Hepatocyte (in vitro differentiated cells): Measurements from ENCODE around the gene SERPINB1. TPM values are rescaled to one million over a fixed set of nuclear protein-coding genes. Genes with fewer than 3 reads are reported as not detected.

Source experiments
- DNase-seq: peaks from one replicate; pipeline ENCODE4 v3.0.0-alpha.2; 2016; ENCODE audit warnings: low spot score
- H2AFZ ChIP-seq: fragments of 200-600 bp; sonication (generic); 2 replicates; pipeline ENCODE4 v1.6.0; 2016; ENCODE audit warnings: antibody characterized with exemption, mild to moderate bottlenecking
- H3K27ac ChIP-seq: fragments of 200-600 bp; sonication (generic); 2 replicates; pipeline ENCODE4 v1.5.1; 2016; ENCODE audit warnings: mild to moderate bottlenecking
- H3K27me3 ChIP-seq: fragments of 200-600 bp; sonication (generic); 2 replicates; pipeline ENCODE4 v1.6.1; 2016
- H3K36me3 ChIP-seq: fragments of 200-600 bp; sonication (generic); replicated peaks from 2 replicates; pipeline ENCODE4 v1.5.1; 2016; ENCODE audit warnings: low read depth; ENCODE audit not compliant: insufficient read depth
- H3K4me1 ChIP-seq: fragments of 200-600 bp; sonication (generic); 2 replicates; pipeline ENCODE4 v1.5.1; 2016; ENCODE audit warnings: mild to moderate bottlenecking, moderate library complexity; ENCODE audit not compliant: insufficient read depth
- H3K4me2 ChIP-seq: fragments of 200-600 bp; sonication (generic); 2 replicates; pipeline ENCODE4 v1.6.0; 2016
- H3K4me3 ChIP-seq: fragments of 200-600 bp; sonication (generic); 2 replicates; pipeline ENCODE4 v1.5.1; 2016; ENCODE audit warnings: mild to moderate bottlenecking
- H3K79me2 ChIP-seq: fragments of 200-600 bp; sonication (generic); 2 replicates; pipeline ENCODE4 v1.6.0; 2017; ENCODE audit warnings: mild to moderate bottlenecking
- H3K9me2 ChIP-seq: fragments of 200-600 bp; sonication (generic); replicated peaks from 2 replicates; pipeline ENCODE4 v1.6.0; 2017; ENCODE audit warnings: mild to moderate bottlenecking; ENCODE audit not compliant: insufficient read depth
- H3K9me3 ChIP-seq: fragments of 200-600 bp; sonication (generic); 2 replicates; pipeline ENCODE4 v1.5.1; 2016; ENCODE audit warnings: low read depth, mild to moderate bottlenecking
- H4K20me1 ChIP-seq: fragments of 200-600 bp; sonication (generic); 2 replicates; pipeline ENCODE4 v1.6.0; 2016; ENCODE audit warnings: mild to moderate bottlenecking; ENCODE audit not compliant: insufficient read depth, poor library complexity, severe bottlenecking
- EZH2 ChIP-seq: fragments of 200-600 bp; sonication (generic); IDR thresholded peaks from 2 replicates; pipeline ENCODE4 v1.6.1; 2016; ENCODE audit warnings: antibody characterized with exemption, mild to moderate bottlenecking, borderline replicate concordance
- EZH2phosphoT487 ChIP-seq: fragments of 200-600 bp; sonication (generic); IDR thresholded peaks from one replicate; pipeline ENCODE4 v1.6.1; 2018; ENCODE audit warnings: antibody characterized with exemption, mild to moderate bottlenecking, low read depth, moderate library complexity; ENCODE audit not compliant: unreplicated experiment, severe bottlenecking
- WGBS: methylation state at CpG from one replicate; pipeline ENCODE4 v1.1.6; 2016; ENCODE audit warnings: low lambda C conversion rate; ENCODE audit errors: missing lambda C conversion rate; 5-methylcytosine and 5-hydroxymethylcytosine counted together
- polyA plus RNA-seq: library from polyadenylated mRNA; unstranded; fragments of >200 nt; fragmentation: Nextera tagmentation; extraction: Ambion mirVana; gene quantifications from 2 replicates; pipeline ENCODE4 v1.2.1, GENCODE V29; 2016
- total RNA-seq: library from RNA; depleted of rRNA; stranded (reverse); fragments of >200 nt; gene quantifications from 2 replicates; pipeline ENCODE4 v1.2.3, GENCODE V29; 2014
- TF ChIP-seq, protein P1 (sequence below): fragments of 200-600 bp; sonication (generic); IDR thresholded peaks from 2 replicates; pipeline ENCODE4 v1.5.1; 2016; ENCODE audit warnings: antibody characterized with exemption, mild to moderate bottlenecking; ENCODE audit not compliant: poor library complexity

SERPINB1 gene
- total and polyA plus RNA-seq, 2 experiments from 2014 or later = 45.9 to 57.0 TPM

DNA sequence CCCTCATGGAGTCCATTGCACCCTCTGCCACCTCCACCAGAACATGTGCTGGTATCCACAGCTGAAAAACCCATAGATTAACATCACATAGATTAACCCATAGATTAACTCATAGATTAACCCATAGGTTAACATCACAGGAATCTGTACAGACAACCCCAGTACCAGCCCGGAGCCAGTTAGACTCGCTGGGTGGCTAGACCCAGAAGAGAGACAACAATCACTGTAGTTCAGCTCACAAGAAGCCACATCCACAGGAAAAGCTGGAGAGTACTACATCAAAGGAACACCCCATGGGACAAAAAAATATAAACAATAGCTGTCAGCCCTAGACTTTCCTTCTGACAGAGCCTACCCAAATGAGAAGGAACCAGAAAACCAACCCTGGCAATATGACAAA is 36.3 kb upstream of the SERPINB1 start:
- Histone ChIP-seq H3K4me1 (peaks cover 24% of the 10 kb centered on the region), H3K4me3 (no peak overlapping the region), H3K27me3 (no peaks in the 10 kb centered on the region), H3K27ac (peak overlapping the region; percentile 33), H3K9me2 (no peaks in the 10 kb centered on the region), H2AFZ (no peak overlapping the region), H3K79me2 (no peaks in the 10 kb centered on the region), H3K4me2 (no peak overlapping the region), H3K9me3 (no peaks in the 10 kb centered on the region), H3K36me3 (no peaks in the 10 kb centered on the region), H4K20me1 (no peaks in the 10 kb centered on the region)
- no peak for DNase-seq
- TF ChIP-seq EZH2 (no peak), EZH2phosphoT487 (no peak)
- TF ChIP-seq, protein P1, sequence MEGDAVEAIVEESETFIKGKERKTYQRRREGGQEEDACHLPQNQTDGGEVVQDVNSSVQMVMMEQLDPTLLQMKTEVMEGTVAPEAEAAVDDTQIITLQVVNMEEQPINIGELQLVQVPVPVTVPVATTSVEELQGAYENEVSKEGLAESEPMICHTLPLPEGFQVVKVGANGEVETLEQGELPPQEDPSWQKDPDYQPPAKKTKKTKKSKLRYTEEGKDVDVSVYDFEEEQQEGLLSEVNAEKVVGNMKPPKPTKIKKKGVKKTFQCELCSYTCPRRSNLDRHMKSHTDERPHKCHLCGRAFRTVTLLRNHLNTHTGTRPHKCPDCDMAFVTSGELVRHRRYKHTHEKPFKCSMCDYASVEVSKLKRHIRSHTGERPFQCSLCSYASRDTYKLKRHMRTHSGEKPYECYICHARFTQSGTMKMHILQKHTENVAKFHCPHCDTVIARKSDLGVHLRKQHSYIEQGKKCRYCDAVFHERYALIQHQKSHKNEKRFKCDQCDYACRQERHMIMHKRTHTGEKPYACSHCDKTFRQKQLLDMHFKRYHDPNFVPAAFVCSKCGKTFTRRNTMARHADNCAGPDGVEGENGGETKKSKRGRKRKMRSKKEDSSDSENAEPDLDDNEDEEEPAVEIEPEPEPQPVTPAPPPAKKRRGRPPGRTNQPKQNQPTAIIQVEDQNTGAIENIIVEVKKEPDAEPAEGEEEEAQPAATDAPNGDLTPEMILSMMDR = no peak
- 77% methylated on average over 2 of the region's 2 CpGs for WGBS

DNA sequence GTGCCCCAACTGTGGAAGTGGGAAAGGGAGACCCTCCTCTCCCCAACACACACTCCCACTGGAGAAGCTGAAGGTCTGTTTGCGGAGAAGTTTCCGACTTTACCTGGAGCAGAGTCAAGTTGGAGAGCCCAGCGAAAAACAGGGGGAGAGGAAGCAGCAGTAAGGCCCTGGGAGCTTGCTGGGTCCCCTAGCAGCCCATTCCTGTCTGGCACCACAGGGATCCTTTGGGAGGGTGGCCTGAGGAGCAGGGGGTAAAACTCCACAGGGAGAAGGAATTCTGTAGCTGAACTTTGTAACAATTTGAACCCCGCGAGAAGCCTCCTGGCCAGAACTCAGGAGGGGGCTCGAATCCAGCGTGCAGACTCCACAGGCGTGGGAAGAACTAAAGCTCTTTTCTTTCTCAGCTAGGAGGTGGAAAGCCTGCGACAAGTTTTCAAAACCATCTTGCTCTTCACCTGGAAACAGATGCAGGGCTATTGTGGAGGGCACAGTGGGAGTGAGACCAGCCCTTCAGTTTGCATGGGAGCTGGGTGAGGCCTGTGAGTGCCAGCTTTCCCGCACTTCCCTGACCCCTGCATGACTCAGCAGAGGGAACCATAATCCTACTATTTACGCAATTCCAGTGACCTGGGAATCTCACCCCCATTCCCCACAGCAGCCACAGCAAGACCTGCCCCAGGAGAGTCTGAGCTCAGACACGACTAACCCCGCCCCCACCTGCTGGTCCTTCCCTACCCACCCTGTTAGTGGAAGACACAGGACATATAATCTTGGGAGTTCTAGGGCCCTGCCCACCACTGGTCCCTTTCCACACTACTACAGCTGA is 35.6 kb upstream of the SERPINB1 start:
- Histone ChIP-seq H3K36me3 (no peaks in the 10 kb centered on the region), H3K4me1 (peaks cover 24% of the 10 kb centered on the region), H3K9me3 (no peaks in the 10 kb centered on the region), H3K4me3 (no peak overlapping the region), H3K79me2 (no peaks in the 10 kb centered on the region), H3K27me3 (no peaks in the 10 kb centered on the region), H4K20me1 (no peaks in the 10 kb centered on the region), H3K4me2 (peak overlapping the region; percentile 92), H2AFZ (no peak overlapping the region), H3K27ac (peak overlapping the region; percentile 80), H3K9me2 (no peaks in the 10 kb centered on the region)
- DNase-seq = peak; percentile 57
- TF ChIP-seq, protein P1 = no peak
- TF ChIP-seq EZH2phosphoT487 (no peak), EZH2 (no peak)
- WGBS = 60% methylated on average over 13 of the region's 13 CpGs

DNA sequence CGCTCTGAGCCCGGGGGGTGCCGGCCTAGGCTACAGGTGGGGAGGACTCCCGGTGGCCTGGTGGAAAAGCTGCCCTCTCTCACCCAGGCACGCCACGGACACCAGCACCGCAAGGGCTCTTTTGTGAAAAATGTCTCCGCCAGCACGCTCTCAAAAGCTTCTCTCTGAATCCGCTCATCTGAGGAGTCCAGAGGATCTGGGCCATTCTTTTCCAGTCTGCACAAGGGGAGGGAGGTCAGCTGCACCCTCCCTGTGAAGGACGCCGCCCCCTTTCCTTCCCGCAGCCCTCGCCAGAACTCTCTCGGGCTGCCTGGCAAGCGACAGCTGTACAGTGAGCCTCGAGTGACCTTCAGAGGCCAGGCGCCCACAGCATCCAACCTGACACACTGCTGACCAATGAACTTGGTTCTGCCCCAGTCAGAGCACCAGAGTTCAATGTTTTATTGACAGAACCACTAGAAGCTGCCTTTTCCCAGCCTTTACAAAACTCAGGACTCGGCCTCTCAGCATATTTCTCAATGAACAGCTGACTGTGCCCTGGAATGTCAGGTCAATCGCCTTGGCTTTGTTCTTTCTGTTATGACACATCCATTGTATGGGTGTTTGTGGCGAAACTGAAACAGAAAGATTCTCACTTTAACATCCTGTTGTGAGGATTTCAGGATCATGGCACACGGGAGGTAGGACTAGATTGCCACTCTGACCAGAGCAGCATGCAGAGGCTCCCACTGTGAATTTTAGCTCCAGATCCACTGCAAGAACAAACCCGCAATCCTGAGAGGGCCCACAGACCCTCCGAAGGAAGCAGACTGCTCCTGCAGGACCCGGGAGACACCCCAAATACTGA is 34.8 kb upstream of the SERPINB1 start:
- TF ChIP-seq EZH2 (no peak), EZH2phosphoT487 (no peak)
- TF ChIP-seq, protein P1 = no peak
- peak; percentile 75 for DNase-seq
- H4K20me1 ChIP-seq = no peaks in the 10 kb centered on the region
- no peaks in the 10 kb centered on the region for H3K79me2 ChIP-seq
- H2AFZ ChIP-seq = no peak overlapping the region
- no peaks in the 10 kb centered on the region for H3K9me3 ChIP-seq
- peaks cover 24% of the 10 kb centered on the region for H3K4me1 ChIP-seq
- H3K27ac ChIP-seq = peak overlapping the region; percentile 80
- H3K9me2 ChIP-seq = no peaks in the 10 kb centered on the region
- H3K27me3 ChIP-seq = no peaks in the 10 kb centered on the region
- no peaks in the 10 kb centered on the region for H3K36me3 ChIP-seq
- no peak overlapping the region for H3K4me3 ChIP-seq
- 37% methylated on average over 21 of the region's 25 CpGs for WGBS
- H3K4me2 ChIP-seq = peak overlapping the region; percentile 92
